A673 (cell line): ENCODE results near the gene ZEB2. TPM values are rescaled to one million over a fixed set of nuclear protein-coding genes. Genes with fewer than 3 reads are reported as not detected.

Experiments used
- BruUV-seq: library from RNA; stranded (reverse); fragments of 400-500 nt; replicated peaks from 2 replicates; lab custom pipeline; 2021; lab: Mats Ljungman, UMichigan
- CTCF ChIA-PET: fragments of 300-600 bp; sonication (Branson Sonifier 250); formaldehyde crosslinking; loops from one replicate; lab custom pipeline; 2022; ENCODE audit warnings: antibody characterized with exemption; lab: Charles Lee
- POLR2A ChIA-PET: fragments of 300-600 bp; sonication (Branson Sonifier 250); formaldehyde crosslinking; loops from one replicate; lab custom pipeline; 2022; ENCODE audit warnings: antibody characterized with exemption; ENCODE audit not compliant: low non-redundant PET; lab: Charles Lee
- DNase-seq: peaks from one replicate; pipeline ENCODE4 v3.0.0-alpha.2; 2015; ENCODE audit warnings: low spot score
- H3K27ac ChIP-seq: fragments of 200-600 bp; sonication (generic); 2 replicates; pipeline ENCODE4 v1.5.1; 2016; ENCODE audit warnings: mixed run types, low read depth, mild to moderate bottlenecking, mixed read lengths, antibody characterized with exemption, low read length; ENCODE audit not compliant: poor library complexity, severe bottlenecking
- H3K27me3 ChIP-seq: fragments of 200-600 bp; sonication (generic); replicated peaks from 2 replicates; pipeline ENCODE4 v1.6.1; 2017; ENCODE audit warnings: mixed run types, low read depth, mild to moderate bottlenecking, mixed read lengths, antibody characterized with exemption, low read length; ENCODE audit not compliant: insufficient read depth, poor library complexity
- H3K36me3 ChIP-seq: fragments of 200-600 bp; sonication (generic); 2 replicates; pipeline ENCODE4 v1.6.1; 2016; ENCODE audit warnings: mixed run types, mild to moderate bottlenecking, mixed read lengths, antibody characterized with exemption, low read length; ENCODE audit not compliant: insufficient read depth, poor library complexity, severe bottlenecking
- H3K4me1 ChIP-seq: fragments of 200-600 bp; sonication (generic); 2 replicates; pipeline ENCODE4 v1.6.1; 2017; ENCODE audit warnings: mixed run types, mild to moderate bottlenecking, mixed read lengths, antibody characterized with exemption, low read length; ENCODE audit not compliant: insufficient read depth, poor library complexity, severe bottlenecking
- H3K4me3 ChIP-seq: fragments of 200-600 bp; sonication (generic); 2 replicates; pipeline ENCODE4 v1.5.1; 2016; ENCODE audit warnings: low read depth, mixed run types, mild to moderate bottlenecking, mixed read lengths, low read length; ENCODE audit not compliant: poor library complexity, severe bottlenecking
- H3K9me3 ChIP-seq: fragments of 200-600 bp; sonication (generic); 2 replicates; pipeline ENCODE4 v1.6.1; 2016; ENCODE audit warnings: mixed run types, low read depth, mild to moderate bottlenecking, mixed read lengths, antibody characterized with exemption, low read length; ENCODE audit not compliant: poor library complexity, severe bottlenecking
- EZH2 ChIP-seq: fragments of 200-600 bp; sonication (generic); IDR thresholded peaks from 2 replicates; pipeline ENCODE4 v1.6.1; 2017; ENCODE audit warnings: borderline replicate concordance, low read depth, mild to moderate bottlenecking, mixed read lengths, antibody characterized with exemption, low read length; ENCODE audit not compliant: poor library complexity, severe bottlenecking
- intact Hi-C: fragments of 100-400 bp; cut with micrococcal nuclease; formaldehyde crosslinking; loops from one replicate; pipeline ENCODE4 v1.10.0; 2022; ENCODE audit not compliant: unreplicated experiment
- total RNA-seq: library from RNA; stranded (reverse); gene quantifications from 2 replicates; pipeline ENCODE4 v1.2.3, GENCODE V29; 2021
- TF ChIP-seq, protein P1 (sequence below): fragments of 300-800, 200-600 bp; sonication (generic); conservative IDR thresholded peaks from 2 replicates; pipeline ENCODE4 v1.5.1; 2017; ENCODE audit warnings: low read depth, mild to moderate bottlenecking, antibody characterized with exemption, low read length, moderate library complexity, mixed read lengths

The ZEB2 gene
- total RNA-seq, 1 experiment from 2014 or later: 146 TPM

DNA sequence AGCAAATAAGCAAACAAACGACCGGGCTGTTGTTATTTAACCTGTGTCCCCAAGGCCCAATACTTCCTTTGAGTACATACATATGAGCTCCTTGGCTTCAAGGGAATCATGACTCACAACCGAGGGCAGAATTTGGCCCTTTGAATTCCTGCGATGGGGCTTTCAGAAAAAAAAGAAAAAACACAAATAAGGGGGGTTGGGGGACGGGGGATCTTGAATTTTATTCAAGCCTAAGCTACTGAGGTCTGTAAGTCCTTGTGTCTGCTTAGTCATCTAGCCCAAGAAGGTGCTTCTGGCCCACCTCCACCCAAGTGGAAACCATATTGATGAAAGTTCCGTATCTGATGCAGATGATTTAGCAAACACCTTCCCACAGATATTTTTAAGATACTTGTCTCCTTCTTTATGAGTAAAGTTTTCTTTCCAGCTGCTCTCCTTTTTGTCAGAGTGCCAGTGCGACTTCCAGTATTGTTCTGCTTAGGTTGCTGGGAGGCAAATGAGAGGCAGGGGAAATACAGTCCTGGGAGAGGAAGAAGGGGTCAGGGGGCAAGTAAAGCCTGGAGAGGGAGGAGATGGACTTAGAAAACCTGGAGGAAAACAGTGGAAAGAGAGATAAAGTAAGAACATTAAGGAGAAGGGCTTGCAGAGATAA, 169.6 kb downstream of the ZEB2 start:
- CTCF ChIA-PET: interaction anchor here (0.7 kb wide), 1 partner anchor 30 kb away, joined by 7 read pairs; no protein-coding TSS in a partner anchor
- Histone ChIP-seq H3K27me3 (no peaks in the 10 kb centered on the region), H3K36me3 (no peaks in the 10 kb centered on the region), H3K4me1 (peaks cover 17% of the 10 kb centered on the region), H3K9me3 (no peaks in the 10 kb centered on the region), H3K27ac (no peak overlapping the region), H3K4me3 (no peak overlapping the region)
- POLR2A ChIA-PET: no interaction called here
- no TSS peak for BruUV-seq
- intact Hi-C loops: no loop called here
- no peak for DNase-seq
- TF ChIP-seq EZH2: no peak
- TF ChIP-seq, protein P1, sequence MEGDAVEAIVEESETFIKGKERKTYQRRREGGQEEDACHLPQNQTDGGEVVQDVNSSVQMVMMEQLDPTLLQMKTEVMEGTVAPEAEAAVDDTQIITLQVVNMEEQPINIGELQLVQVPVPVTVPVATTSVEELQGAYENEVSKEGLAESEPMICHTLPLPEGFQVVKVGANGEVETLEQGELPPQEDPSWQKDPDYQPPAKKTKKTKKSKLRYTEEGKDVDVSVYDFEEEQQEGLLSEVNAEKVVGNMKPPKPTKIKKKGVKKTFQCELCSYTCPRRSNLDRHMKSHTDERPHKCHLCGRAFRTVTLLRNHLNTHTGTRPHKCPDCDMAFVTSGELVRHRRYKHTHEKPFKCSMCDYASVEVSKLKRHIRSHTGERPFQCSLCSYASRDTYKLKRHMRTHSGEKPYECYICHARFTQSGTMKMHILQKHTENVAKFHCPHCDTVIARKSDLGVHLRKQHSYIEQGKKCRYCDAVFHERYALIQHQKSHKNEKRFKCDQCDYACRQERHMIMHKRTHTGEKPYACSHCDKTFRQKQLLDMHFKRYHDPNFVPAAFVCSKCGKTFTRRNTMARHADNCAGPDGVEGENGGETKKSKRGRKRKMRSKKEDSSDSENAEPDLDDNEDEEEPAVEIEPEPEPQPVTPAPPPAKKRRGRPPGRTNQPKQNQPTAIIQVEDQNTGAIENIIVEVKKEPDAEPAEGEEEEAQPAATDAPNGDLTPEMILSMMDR: no peak

DNA sequence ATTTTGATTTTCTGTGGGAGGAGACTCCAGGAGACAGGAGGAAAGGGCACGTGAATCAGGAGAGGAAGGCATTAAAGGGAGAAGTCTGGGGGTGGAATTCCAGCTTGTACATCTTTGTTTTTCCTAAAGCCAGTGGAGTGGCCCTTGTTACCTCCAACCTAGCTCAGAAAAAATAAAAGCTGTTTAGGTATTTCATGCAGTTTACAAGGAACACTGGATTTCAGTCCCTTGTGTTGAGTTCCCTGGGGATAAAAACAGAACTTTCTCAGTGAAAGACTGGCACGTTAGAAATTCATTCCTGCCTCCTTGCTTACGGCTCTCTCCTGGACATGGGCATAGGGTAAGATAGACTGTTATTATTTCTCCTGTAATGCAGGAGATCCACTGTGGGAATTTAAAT, 170.2 kb downstream of the ZEB2 start:
- Histone ChIP-seq H3K27ac (no peak overlapping the region), H3K27me3 (no peaks in the 10 kb centered on the region), H3K36me3 (no peaks in the 10 kb centered on the region), H3K4me3 (no peak overlapping the region), H3K9me3 (no peaks in the 10 kb centered on the region), H3K4me1 (peaks cover 17% of the 10 kb centered on the region)
- POLR2A ChIA-PET: no interaction called here
- CTCF ChIA-PET: interaction anchor here (0.7 kb wide), 1 partner anchor 30 kb away, joined by 7 read pairs; no protein-coding TSS in a partner anchor
- no TSS peak for BruUV-seq
- TF ChIP-seq, protein P1: no peak
- TF ChIP-seq EZH2: no peak
- DNase-seq: no peak
- intact Hi-C loops: no loop called here

DNA sequence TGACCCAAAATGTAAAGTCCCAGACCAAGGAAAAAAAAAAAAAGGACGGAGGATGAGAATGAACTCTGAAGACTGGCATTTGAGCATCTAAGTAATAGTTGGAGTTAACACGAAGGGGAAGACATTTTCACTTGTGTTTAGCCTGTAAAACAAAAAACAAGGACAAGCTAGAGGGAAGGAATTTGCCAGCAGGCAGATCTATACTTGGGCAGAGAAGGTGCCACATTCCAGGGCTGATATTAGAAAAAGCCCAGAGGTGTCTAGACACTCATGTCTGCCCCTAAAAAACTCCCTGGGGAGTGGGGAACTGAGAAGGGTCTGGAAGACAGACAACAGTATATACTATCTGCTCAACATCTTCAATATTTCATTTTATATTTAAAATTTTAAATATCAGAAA, 171.1 kb downstream of the ZEB2 start:
- intact Hi-C loops: no loop called here
- DNase-seq: no peak
- no peak overlapping the region for H3K4me3 ChIP-seq
- no peaks in the 10 kb centered on the region for H3K36me3 ChIP-seq
- ChIA-PET POLR2A (no interaction called here), CTCF (no interaction called here)
- BruUV-seq: no TSS peak
- H3K27ac ChIP-seq: no peak overlapping the region
- H3K4me1 ChIP-seq: peaks cover 17% of the 10 kb centered on the region
- no peaks in the 10 kb centered on the region for H3K27me3 ChIP-seq
- no peaks in the 10 kb centered on the region for H3K9me3 ChIP-seq
- TF ChIP-seq, protein P1: no peak
- TF ChIP-seq EZH2: no peak
